Measurements from ENCODE around the gene ZBTB40. TPM values are rescaled to one million over a fixed set of nuclear protein-coding genes. Genes with fewer than 3 reads are reported as not detected.

Gene ZBTB40
- total and polyA plus RNA-seq, 9 of the 15 experiments (the other 6 are each of a cell fraction or from before 2014, with no cell fraction given), result 2.6 to 26.0 (median 18.8) TPM

DNA sequence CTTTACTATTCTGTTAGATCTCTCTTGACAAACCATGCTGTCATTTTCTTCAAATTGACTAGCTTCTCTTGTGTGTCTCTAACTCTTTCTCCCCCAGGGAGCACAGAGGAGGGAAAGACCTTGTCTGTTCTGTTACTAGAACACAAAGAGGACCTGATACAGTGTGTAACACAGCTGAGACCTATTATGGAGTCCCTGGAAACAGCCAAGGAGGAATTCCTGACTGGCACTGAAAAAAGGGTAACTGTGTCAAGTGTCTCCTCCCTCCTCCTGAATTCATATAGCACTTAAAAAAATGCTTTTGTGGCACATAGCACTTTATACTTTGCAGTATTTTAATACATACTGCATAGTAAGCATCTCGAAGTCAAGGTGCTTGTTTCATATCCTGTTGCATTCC, 50.6 kb downstream of the ZBTB40 start (continued):
- TF ChIP-seq MAZ (CRISPR knock-in tag; conservative IDR thresholded peaks at IDR 0.05 in 1 of 2, IDR thresholded peaks at IDR 0.05 in 1 of 2) (no peak), PHF20 (IDR thresholded peaks at IDR 0.05; ENCODE audit: partially characterized antibody) (no peak), ZNF780A (CRISPR knock-in tag; IDR thresholded peaks at IDR 0.05) (no peak), JUN (IDR thresholded peaks at IDR 0.05; ENCODE audit: borderline replicate concordance, low read depth, low read length) (no peak), JUN (CRISPR knock-in tag; IDR thresholded peaks at IDR 0.05; ENCODE audit: borderline replicate concordance) (no peak), PPARD (CRISPR knock-in tag; IDR thresholded peaks at IDR 0.05) (no peak), MCM7 (IDR thresholded peaks at IDR 0.05) (no peak), TOE1 (IDR thresholded peaks at IDR 0.05; ENCODE audit: borderline replicate concordance) (no peak), TOE1 (CRISPR knock-in tag; IDR thresholded peaks at IDR 0.05; ENCODE audit: borderline replicate concordance, low read depth) (no peak), ZBTB17 (CRISPR knock-in tag; IDR thresholded peaks at IDR 0.05) (no peak), SMARCC2 (IDR thresholded peaks at IDR 0.05; ENCODE audit: low read depth) (no peak), BRCA1 (IDR thresholded peaks at IDR 0.05) (no peak), BRCA1 (CRISPR knock-in tag; IDR thresholded peaks at IDR 0.05) (no peak)

DNA sequence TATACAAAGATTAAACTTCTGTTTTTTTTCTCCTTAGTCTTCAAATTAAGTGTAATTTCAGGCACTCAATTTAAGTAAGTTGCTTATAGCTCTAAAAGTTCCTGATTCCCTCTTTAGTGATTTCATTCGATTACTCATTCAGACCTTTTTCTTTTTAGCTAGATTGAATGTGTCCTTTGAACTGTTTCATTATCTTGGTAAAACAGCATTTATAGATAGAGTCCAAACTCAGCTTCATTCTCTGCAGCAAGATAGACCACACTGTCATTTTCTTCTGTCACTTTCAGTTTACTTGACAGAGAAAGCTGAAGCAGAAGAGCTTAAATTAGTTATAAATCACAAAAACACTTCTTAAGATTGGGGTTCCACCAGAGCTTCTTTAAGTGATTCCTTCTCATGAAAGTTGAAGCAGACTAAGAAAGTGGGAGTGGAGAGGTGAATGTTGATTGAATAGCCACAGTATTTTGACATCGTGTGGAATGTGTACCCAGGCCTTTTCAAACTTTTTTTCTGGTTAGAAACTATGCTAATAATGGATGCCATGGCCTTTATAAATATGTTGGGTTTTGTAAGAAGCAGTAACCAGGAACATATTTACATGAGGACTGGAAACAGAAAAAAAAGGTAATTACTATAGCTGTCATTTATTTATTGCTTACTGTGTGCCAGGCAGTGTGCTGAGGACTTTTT, 52.2 kb downstream of the ZBTB40 start:
- WGBS (ENCODE audit: insufficient coverage, low coverage, missing lambda C conversion rate), result 21% methylated on average over 2 of the region's 2 CpGs
- intact Hi-C loops (cut with micrococcal nuclease) (no loop called here), in situ Hi-C loops (cut with MboI) (no loop called here)
- H3K27me3 ChIP-seq (ENCODE audit: control insufficient read depth in 2 of 2, insufficient read depth in 2 of 2, low read length in 2 of 2), result no peaks in the 10 kb centered on the region
- H3K4me3 ChIP-seq, result no peak overlapping the region
- H3K36me3 ChIP-seq (ENCODE audit: control insufficient read depth, insufficient read depth, low read length), result peaks cover 58% of the 10 kb centered on the region
- ATAC-seq (no peak), FAIRE-seq (no peak), DNase-seq (ENCODE audit: extremely low read depth in 1 of 4, low spot score in 3 of 4) (no peak)
- H3K4me2 ChIP-seq (ENCODE audit: insufficient read depth, low read length), result no peak overlapping the region
- H3K79me2 ChIP-seq (ENCODE audit: control insufficient read depth, insufficient read depth, low read length), result no peaks in the 10 kb centered on the region
- no peak overlapping the region for H3K9ac ChIP-seq (ENCODE audit: insufficient read depth in 1 of 2, low read depth in 2 of 2, low read length in 2 of 2)
- no TSS peak for BruUV-seq (replicated peaks)
- no peak overlapping the region for H2AFZ ChIP-seq (ENCODE audit: low read depth, low read length)
- ChIA-PET POLR2A (interaction anchor here (1.0 to 1.9 kb wide), 3 partner anchors 17 to 107 kb away, joined by 4 to 5 read pairs (median 5); no protein-coding TSS in a partner anchor), CTCF (ENCODE audit: low intra/inter-chr PET ratio) (interaction anchor here (0.6 kb wide), 1 partner anchor 93 kb away, joined by 3 read pairs; no protein-coding TSS in a partner anchor)
- no peaks in the 10 kb centered on the region for H4K20me1 ChIP-seq (replicated peaks; ENCODE audit: control insufficient read depth, insufficient read depth, low read length)
- H3K4me1 ChIP-seq (replicated peaks in 1 of 2; ENCODE audit: control insufficient read depth in 2 of 2, insufficient read depth in 2 of 2, low read length in 2 of 2), result no peaks in the 10 kb centered on the region
- no peaks in the 10 kb centered on the region for H3K9me3 ChIP-seq (replicated peaks; ENCODE audit: control insufficient read depth, insufficient read depth, low read depth, low read length)
- H3K9me1 ChIP-seq (ENCODE audit: control insufficient read depth, insufficient read depth, low read length), result no peaks in the 10 kb centered on the region
- no peak overlapping the region for H3K27ac ChIP-seq (ENCODE audit: extremely low read depth, low read depth, low read length)
- no peak for TF ChIP-seq ARNT (IDR thresholded peaks at IDR 0.05)
- no peak for TF ChIP-seq ZC3H11A (IDR thresholded peaks at IDR 0.05; ENCODE audit: low read depth, low read length)
- TF ChIP-seq, protein P1, sequence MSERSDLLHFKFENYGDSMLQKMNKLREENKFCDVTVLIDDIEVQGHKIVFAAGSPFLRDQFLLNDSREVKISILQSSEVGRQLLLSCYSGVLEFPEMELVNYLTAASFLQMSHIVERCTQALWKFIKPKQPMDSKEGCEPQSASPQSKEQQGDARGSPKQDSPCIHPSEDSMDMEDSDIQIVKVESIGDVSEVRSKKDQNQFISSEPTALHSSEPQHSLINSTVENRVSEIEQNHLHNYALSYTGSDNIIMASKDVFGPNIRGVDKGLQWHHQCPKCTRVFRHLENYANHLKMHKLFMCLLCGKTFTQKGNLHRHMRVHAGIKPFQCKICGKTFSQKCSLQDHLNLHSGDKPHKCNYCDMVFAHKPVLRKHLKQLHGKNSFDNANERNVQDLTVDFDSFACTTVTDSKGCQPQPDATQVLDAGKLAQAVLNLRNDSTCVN (CRISPR knock-in tag; IDR thresholded peaks at IDR 0.05), result no peak
- no peak for TF ChIP-seq ZFPM2 (CRISPR knock-in tag; IDR thresholded peaks at IDR 0.05)
- no peak for TF ChIP-seq ZNF77 (CRISPR knock-in tag; IDR thresholded peaks at IDR 0.05)

Measured in K562 (cell line).